Liver (tissue), 3 donors: ENCODE measurements around the gene DNAH5.

Experiments used
- ATF3 ChIP-seq: IDR thresholded peaks from 2 replicates; pipeline ENCODE4 v1.6.1; 2016; ENCODE audit warnings: antibody characterized with exemption
- CTCF ChIP-seq: fragments of 150-350 bp; IDR thresholded peaks from 2 replicates; pipeline ENCODE4 v1.5.1; 2017; ENCODE audit warnings: improper control_type of control experiment, low read depth, low read length; ENCODE audit not compliant: missing input control
- FOXA1 ChIP-seq: IDR thresholded peaks from 2 replicates; pipeline ENCODE4 v1.6.1; 2016; ENCODE audit warnings: antibody characterized with exemption
- HNF4G ChIP-seq: IDR thresholded peaks from 2 replicates; pipeline ENCODE4 v1.6.1; 2016; ENCODE audit warnings: antibody characterized with exemption
- JUND ChIP-seq, 2 donors: IDR thresholded peaks; 2 replicates each; pipeline ENCODE4 v1.6.1; 2016; ENCODE audit warnings: antibody characterized with exemption in 2 of 2
- MAX ChIP-seq: IDR thresholded peaks from 2 replicates; pipeline ENCODE4 v1.6.1; 2016; ENCODE audit warnings: antibody characterized with exemption
- RAD21 ChIP-seq, 2 donors: IDR thresholded peaks; 2 replicates each; pipeline ENCODE4 v1.6.1; 2016; ENCODE audit warnings: antibody characterized with exemption in 2 of 2, mild to moderate bottlenecking in 2 of 2
- REST ChIP-seq: IDR thresholded peaks from 2 replicates; pipeline ENCODE4 v1.6.1; 2016; ENCODE audit warnings: antibody characterized with exemption, mild to moderate bottlenecking
- TAF1 ChIP-seq: conservative IDR thresholded peaks from 2 replicates; pipeline ENCODE4 v1.6.1; 2016; ENCODE audit warnings: antibody characterized with exemption, mild to moderate bottlenecking
- TF ChIP-seq, protein P1 (sequence below): IDR thresholded peaks from 2 replicates; pipeline ENCODE4 v1.6.1; 2016; ENCODE audit warnings: antibody characterized with exemption
- donor health status: healthy.
- donor health status: healthy.

DNA sequence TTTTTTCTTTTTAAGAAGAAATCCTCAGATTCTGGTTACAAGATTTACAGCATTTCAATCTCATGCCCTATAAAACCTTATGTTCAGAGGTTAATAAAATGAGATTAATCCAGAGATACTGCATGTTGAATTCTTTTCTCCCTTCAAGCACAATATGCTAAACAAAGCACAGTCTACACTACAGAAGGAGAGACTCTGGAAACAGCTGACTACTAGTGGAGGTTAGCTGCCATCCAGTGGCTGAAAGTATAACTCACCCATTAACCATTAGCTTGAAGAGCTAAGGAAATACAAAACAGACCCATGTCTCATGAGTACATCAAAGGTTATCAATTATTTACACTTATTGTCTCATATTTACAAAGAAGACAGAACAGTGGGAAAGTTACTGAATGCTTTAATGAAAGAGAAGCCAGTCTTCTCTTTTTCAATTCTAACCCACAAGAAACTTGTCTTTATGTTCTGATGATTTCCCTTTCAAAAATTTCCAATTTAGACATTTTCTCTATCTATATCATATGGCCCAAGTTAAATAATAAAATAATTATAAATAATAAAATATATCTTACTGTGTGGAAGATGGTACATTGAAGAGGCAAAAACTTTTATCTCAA is 12.7 kb upstream of the DNAH5 start:
- TF ChIP-seq CTCF: peak; percentile 52
- TF ChIP-seq JUND (IDR thresholded peaks at IDR 0.05): no peak
- TF ChIP-seq RAD21 (IDR thresholded peaks at IDR 0.05): peak; percentile 80 to 88
- no peak for TF ChIP-seq FOXA1
- TF ChIP-seq, protein P1, sequence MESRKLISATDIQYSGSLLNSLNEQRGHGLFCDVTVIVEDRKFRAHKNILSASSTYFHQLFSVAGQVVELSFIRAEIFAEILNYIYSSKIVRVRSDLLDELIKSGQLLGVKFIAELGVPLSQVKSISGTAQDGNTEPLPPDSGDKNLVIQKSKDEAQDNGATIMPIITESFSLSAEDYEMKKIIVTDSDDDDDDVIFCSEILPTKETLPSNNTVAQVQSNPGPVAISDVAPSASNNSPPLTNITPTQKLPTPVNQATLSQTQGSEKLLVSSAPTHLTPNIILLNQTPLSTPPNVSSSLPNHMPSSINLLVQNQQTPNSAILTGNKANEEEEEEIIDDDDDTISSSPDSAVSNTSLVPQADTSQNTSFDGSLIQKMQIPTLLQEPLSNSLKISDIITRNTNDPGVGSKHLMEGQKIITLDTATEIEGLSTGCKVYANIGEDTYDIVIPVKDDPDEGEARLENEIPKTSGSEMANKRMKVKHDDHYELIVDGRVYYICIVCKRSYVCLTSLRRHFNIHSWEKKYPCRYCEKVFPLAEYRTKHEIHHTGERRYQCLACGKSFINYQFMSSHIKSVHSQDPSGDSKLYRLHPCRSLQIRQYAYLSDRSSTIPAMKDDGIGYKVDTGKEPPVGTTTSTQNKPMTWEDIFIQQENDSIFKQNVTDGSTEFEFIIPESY: no peak
- TF ChIP-seq MAX: no peak
- no peak for TF ChIP-seq REST
- TF ChIP-seq HNF4G: no peak
- TF ChIP-seq TAF1: no peak
- no peak for TF ChIP-seq ATF3
